CD4-positive, alpha-beta T cell treated with Interleukin-6 at 100 ng/mL for 8 hours (primary cell): ENCODE data around the gene THUMPD3.

Source experiments
- DNase-seq: peaks from one replicate; pipeline ENCODE4 v3.0.0-alpha.2; 2020; ENCODE audit warnings: mixed read lengths, low spot score

THUMPD3 gene

GRCh38 chr3:9352917-9353752 is 9.7 kb upstream of the THUMPD3 start:
- DNase-seq, result peak; percentile 56

DNA sequence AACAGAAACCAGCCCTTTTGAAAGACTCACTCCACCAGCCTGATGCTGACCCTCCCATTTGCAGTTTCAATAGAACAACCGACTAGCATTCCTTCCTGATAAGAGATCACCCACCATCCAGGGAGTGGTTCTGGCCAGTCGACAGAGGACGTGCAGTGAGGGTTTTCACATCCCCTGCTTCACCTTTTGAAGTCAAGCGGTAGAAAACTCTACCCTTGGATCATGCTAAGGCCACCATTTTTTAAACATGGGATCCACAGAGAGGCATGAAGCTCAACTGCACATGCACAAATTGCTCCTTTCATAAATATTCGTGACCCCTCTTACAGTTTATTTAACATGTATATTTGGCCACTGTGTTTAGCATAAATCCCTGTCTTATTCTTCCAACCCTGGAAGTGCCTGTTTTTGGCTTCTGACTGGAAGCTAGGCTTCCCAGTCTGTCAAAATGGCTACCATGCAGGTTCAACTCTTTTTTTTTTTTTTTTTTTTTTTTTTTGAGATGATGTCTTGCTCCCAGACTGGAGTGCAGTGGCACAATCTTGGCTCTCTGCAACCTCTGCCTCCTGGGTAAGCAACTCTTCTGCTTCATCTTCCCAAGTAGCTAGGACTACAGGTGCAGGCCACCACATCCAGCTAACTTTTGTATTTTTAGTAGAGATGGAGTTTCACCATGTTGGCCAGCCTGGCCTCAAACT is 1.0 kb upstream of the THUMPD3 start:
- DNase-seq, result no peak

- no peak for DNase-seq
These were observed 6.7 kb downstream of the THUMPD3 start for GRCh38 chr3:9369508-9369907.

DNA sequence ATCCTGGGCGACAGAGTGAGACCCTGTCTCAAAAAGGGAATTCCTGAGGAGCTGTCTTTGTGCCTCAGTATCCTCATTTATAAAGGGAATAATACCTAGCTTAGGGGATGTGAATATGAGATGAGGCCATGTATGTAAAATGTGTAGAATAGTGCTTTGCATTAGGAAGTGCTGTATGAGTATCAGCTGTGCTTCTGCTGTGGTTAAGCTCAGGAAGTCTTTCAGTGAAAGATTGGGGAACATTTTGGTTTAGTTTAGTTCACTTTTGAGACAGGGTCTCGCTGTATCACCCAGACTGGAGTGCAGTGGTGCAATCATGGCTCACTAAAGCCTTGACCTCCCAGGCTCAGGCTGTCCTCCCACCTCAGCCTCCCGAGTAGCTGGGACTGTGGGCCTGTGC is 10.6 kb downstream of the THUMPD3 start:
- no peak for DNase-seq

- no peak for DNase-seq
These were observed 15.1 kb downstream of the THUMPD3 start for GRCh38 chr3:9377981-9378380.

DNA sequence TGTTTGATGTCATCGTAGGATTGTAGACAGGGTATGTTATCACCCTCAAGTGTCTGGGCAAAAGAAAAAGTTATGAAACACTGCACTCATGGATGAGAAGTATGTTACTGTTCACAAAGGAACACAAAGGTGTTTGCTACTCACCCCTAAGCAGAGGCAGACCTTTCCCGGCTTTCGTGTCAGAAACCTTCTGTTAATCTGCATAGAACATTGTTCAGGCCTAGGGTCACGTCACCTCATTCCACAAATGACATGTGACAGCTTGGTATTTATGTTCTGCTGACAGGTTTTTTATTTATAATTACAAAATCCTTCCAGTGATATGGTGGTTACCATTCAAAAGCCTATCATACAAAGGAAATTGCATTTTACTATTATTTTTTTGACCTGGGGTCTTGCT is 16.5 kb downstream of the THUMPD3 start:
- no peak for DNase-seq

- no peak for DNase-seq
These were observed 17.2 kb downstream of the THUMPD3 start for GRCh38 chr3:9380014-9380413.

DNA sequence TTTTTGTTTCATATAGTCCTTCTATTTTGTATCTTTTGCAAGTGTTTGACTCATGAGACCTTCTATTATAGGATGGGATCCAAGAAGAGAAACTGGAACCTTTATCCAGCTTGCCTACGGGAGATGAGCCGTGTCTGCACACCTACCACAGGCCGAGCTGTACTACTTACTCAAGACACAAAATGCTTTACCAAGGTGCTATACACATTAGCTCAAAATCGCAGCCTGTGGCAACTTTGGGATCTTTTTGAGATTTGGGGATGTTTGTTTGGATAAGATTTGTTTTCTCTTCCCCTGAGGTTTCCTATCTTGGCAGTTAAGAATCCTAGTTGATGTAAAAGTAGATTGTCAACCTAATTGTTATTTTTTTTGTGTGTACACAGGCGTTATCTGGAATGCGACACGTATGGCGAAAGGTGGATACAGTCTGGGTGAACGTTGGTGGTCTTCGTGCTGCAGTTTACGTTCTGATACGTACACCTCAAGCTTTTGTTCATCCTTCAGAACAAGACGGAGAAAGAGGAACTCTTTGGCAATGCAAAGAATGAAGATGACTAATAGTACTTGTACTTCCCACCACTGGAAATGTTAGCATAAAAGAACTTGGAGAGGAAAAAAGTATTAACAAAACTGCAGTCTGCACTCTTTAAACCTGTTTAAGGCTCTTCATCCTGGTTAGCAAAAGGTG is 21.4 kb downstream of the THUMPD3 start:
- DNase-seq, result no peak

- no peak for DNase-seq
These were observed 22.6 kb downstream of the THUMPD3 start for GRCh38 chr3:9385187-9386077.

GRCh38 chr3:9386078-9386459 is 23.2 kb downstream of the THUMPD3 start:
- no peak for DNase-seq

DNA sequence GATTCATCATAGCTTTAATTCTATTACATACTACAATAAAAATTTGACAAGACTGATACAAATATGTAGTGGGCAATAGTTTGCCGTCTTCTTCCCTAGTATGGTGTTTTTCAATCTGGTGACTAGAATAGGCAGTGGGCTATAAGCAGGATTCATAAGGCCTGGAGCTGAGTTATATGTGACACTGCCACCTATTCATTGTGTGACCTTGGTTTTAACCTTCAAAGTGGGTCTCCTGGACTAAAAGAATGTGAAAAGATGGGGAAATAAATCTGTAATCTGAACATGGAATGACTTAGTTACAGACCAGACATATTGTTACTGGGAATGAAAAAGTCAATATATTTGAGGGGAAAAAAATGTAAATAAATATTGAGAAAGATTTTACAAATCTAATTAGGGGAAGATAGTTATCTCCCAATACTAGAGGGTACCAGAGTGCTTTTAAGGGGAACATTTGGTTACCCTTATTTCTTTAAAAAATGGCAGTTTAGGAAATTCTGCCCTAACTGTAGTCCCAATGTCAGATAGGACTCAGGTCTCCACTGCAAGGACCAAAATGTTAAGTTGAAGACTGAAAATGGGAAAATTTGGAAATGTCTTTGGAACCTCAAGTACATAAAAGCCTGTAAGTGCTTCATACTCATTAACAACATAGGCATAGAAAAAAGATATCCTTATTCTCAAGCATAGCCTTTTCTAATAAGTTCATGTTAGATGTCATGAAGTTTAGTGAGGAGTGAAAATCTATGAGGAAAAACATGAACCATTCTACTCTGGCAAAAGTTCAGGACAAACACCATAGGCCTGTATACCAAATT is 23.9 kb downstream of the THUMPD3 start:
- DNase-seq, result no peak

- DNase-seq, result no peak
These were observed 24.4 kb downstream of the THUMPD3 start for GRCh38 chr3:9387322-9387655.

DNA sequence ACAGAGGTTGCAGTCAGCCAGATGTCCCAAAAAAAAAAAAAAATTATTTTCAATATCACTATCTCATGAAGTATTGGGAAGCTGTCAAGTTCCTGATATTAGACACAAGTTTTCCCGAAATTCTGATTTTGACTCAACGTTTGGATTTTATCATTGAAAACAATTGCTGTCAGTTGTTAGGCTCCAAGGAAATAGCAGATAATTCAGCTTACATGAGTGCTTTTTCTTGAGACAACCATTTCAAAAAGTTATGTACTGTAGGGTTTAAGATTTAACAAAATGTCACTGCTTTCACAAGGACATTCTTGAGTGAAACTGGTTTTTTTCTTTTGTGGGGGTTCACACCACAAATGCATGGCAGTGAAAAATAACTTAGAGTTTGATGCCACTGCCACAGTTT is 25.3 kb downstream of the THUMPD3 start:
- DNase-seq, result no peak

- no peak for DNase-seq
These were observed 25.9 kb downstream of the THUMPD3 start for GRCh38 chr3:9388562-9389272.

GRCh38 chr3:9390265-9390888 is 27.5 kb downstream of the THUMPD3 start:
- DNase-seq, result no peak

DNA sequence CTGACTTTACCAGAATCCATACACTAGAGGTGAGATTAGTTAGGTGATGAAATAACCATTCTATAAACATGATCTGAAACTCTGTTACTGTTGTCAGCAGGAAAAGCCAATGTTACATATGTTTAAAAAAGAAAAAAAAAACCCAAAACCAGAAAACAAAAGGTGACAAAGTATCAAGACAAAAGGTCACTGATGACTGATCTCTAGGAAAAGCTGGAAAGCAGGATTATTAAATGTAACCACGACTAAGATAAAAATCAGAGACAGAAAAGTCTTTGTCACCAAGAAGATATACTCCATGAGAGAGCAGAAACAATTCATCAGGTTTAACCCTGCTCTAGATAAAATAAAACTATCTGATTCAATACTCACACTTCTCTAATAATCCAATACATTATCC is 29.2 kb downstream of the THUMPD3 start:
- DNase-seq, result no peak

GRCh38 chr3:9395570-9396300 is 32.9 kb downstream of the THUMPD3 start:
- no peak for DNase-seq

DNA sequence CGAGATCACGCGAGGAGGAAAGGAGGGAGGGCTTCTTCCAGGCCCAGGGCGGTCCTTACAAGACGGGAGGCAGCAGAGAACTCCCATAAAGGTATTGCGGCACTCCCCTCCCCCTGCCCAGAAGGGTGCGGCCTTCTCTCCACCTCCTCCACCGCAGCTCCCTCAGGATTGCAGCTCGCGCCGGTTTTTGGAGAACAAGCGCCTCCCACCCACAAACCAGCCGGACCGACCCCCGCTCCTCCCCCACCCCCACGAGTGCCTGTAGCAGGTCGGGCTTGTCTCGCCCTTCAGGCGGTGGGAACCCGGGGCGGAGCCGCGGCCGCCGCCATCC is 33.4 kb downstream of the THUMPD3 start:
- DNase-seq, result peak; percentile 82

- peak; percentile 97 for DNase-seq
These were observed 33.9 kb downstream of the THUMPD3 start for GRCh38 chr3:9396632-9397331.
